T-helper 2 cell treated with Interferon-gamma antibody and Interleukin-4, amounts not matched to agents 5 μg/mL and 100 μg/mL, for 36 hours (primary cell): ENCODE results near the gene IMPA2.
"Not testable (repeated sequence)": the region's sequence is repeated elsewhere in the genome, so short reads cannot be mapped to it uniquely, and the experiment has no call there.

Experiments used
- DNase-seq: peaks from one replicate; pipeline ENCODE4 v3.0.0; 2021; ENCODE audit warnings: low spot score
- H3K27ac Mint-ChIP-seq: one replicate; pipeline ENCODE4 v1.8.0; 2021; ENCODE audit warnings: mild to moderate bottlenecking, mixed read lengths
- H3K27me3 Mint-ChIP-seq: one replicate; pipeline ENCODE4 v1.8.0; 2021; ENCODE audit warnings: low read depth, mixed read lengths
- H3K36me3 Mint-ChIP-seq: one replicate; pipeline ENCODE4 v1.8.0; 2021; ENCODE audit warnings: low read depth, mixed read lengths
- H3K4me1 Mint-ChIP-seq: one replicate; pipeline ENCODE4 v1.8.0; 2021; ENCODE audit warnings: low read depth, mixed read lengths
- H3K4me3 Mint-ChIP-seq: one replicate; pipeline ENCODE4 v1.8.0; 2022; ENCODE audit warnings: mild to moderate bottlenecking, moderate library complexity, mixed read lengths
- H3K9me3 Mint-ChIP-seq: one replicate; pipeline ENCODE4 v1.8.0; 2021; ENCODE audit warnings: mixed read lengths

Gene IMPA2

GRCh38 chr18:11953113-11953512 is 28.2 kb upstream of the IMPA2 start:
- no peaks in the 10 kb centered on the region for H3K36me3 Mint-ChIP-seq
- H3K4me3 Mint-ChIP-seq = no peak overlapping the region
- H3K27ac Mint-ChIP-seq = no peak overlapping the region
- no peak for DNase-seq
- peaks cover 1% of the 10 kb centered on the region for H3K4me1 Mint-ChIP-seq
- peaks cover 14% of the 10 kb centered on the region for H3K9me3 Mint-ChIP-seq
- no peaks in the 10 kb centered on the region for H3K27me3 Mint-ChIP-seq

GRCh38 chr18:11955239-11956029 is 25.9 kb upstream of the IMPA2 start:
- DNase-seq = no peak
- H3K27ac Mint-ChIP-seq = no peak overlapping the region
- H3K27me3 Mint-ChIP-seq = no peaks in the 10 kb centered on the region
- no peak overlapping the region for H3K4me3 Mint-ChIP-seq
- peaks cover 14% of the 10 kb centered on the region for H3K9me3 Mint-ChIP-seq
- peaks cover 1% of the 10 kb centered on the region for H3K4me1 Mint-ChIP-seq
- H3K36me3 Mint-ChIP-seq = no peaks in the 10 kb centered on the region

GRCh38 chr18:11956371-11957308 is 24.7 kb upstream of the IMPA2 start:
- Mint-ChIP-seq H3K36me3 (no peaks in the 10 kb centered on the region), H3K9me3 (peaks cover 14% of the 10 kb centered on the region), H3K27ac (no peak overlapping the region), H3K27me3 (no peaks in the 10 kb centered on the region), H3K4me1 (peaks cover 1% of the 10 kb centered on the region), H3K4me3 (no peak overlapping the region)
- DNase-seq = no peak

- Mint-ChIP-seq H3K9me3 (peaks cover 14% of the 10 kb centered on the region), H3K27ac (no peak overlapping the region), H3K4me1 (peaks cover 1% of the 10 kb centered on the region), H3K36me3 (no peaks in the 10 kb centered on the region), H3K4me3 (no peak overlapping the region), H3K27me3 (peaks cover 2% of the 10 kb centered on the region)
- DNase-seq = no peak
Observed at GRCh38 chr18:11957636-11958035, 23.7 kb upstream of the IMPA2 start.

- peaks cover 14% of the 10 kb centered on the region for H3K9me3 Mint-ChIP-seq
- not testable (repeated sequence) for H3K36me3 Mint-ChIP-seq, H3K27me3 Mint-ChIP-seq, H3K27ac Mint-ChIP-seq, H3K4me3 Mint-ChIP-seq, DNase-seq, H3K4me1 Mint-ChIP-seq
Observed at GRCh38 chr18:11959651-11960050, 21.7 kb upstream of the IMPA2 start.

GRCh38 chr18:11960743-11961380 is 20.4 kb upstream of the IMPA2 start:
- Mint-ChIP-seq H3K4me3 (no peak overlapping the region), H3K9me3 (peaks cover 14% of the 10 kb centered on the region), H3K27ac (no peak overlapping the region), H3K36me3 (no peaks in the 10 kb centered on the region), H3K27me3 (peaks cover 7% of the 10 kb centered on the region), H3K4me1 (no peaks in the 10 kb centered on the region)
- DNase-seq = no peak

- H3K36me3 Mint-ChIP-seq = no peaks in the 10 kb centered on the region
- H3K9me3 Mint-ChIP-seq = peaks cover 3% of the 10 kb centered on the region
- DNase-seq = no peak
- H3K4me3 Mint-ChIP-seq = no peak overlapping the region
- peaks cover 7% of the 10 kb centered on the region for H3K27me3 Mint-ChIP-seq
- H3K4me1 Mint-ChIP-seq = no peaks in the 10 kb centered on the region
- H3K27ac Mint-ChIP-seq = no peak overlapping the region
Observed at GRCh38 chr18:11962597-11962996, 18.7 kb upstream of the IMPA2 start.

- no peaks in the 10 kb centered on the region for H3K4me1 Mint-ChIP-seq
- no peak overlapping the region for H3K27ac Mint-ChIP-seq
- H3K4me3 Mint-ChIP-seq = no peak overlapping the region
- H3K9me3 Mint-ChIP-seq = no peaks in the 10 kb centered on the region
- H3K27me3 Mint-ChIP-seq = peaks cover 7% of the 10 kb centered on the region
- H3K36me3 Mint-ChIP-seq = no peaks in the 10 kb centered on the region
- no peak for DNase-seq
Observed at GRCh38 chr18:11963991-11964484, 17.3 kb upstream of the IMPA2 start.

GRCh38 chr18:11969904-11970835 is 11.1 kb upstream of the IMPA2 start:
- H3K27ac Mint-ChIP-seq = no peak overlapping the region
- no peaks in the 10 kb centered on the region for H3K9me3 Mint-ChIP-seq
- no peaks in the 10 kb centered on the region for H3K27me3 Mint-ChIP-seq

GRCh38 chr18:11970836-11971226 is 10.5 kb upstream of the IMPA2 start:
- not testable (repeated sequence) for H3K9me3 Mint-ChIP-seq, H3K36me3 Mint-ChIP-seq, DNase-seq, H3K4me3 Mint-ChIP-seq, H3K4me1 Mint-ChIP-seq, H3K27ac Mint-ChIP-seq, H3K27me3 Mint-ChIP-seq

More at GRCh38 chr18:11969904-11970835, 11.1 kb upstream of the IMPA2 start:
- Mint-ChIP-seq H3K4me3 (no peak overlapping the region), H3K4me1 (no peaks in the 10 kb centered on the region), H3K36me3 (no peaks in the 10 kb centered on the region)
- no peak for DNase-seq

GRCh38 chr18:11972371-11973174 is 8.7 kb upstream of the IMPA2 start:
- Mint-ChIP-seq H3K27me3 (no peaks in the 10 kb centered on the region), H3K4me1 (no peaks in the 10 kb centered on the region), H3K9me3 (no peaks in the 10 kb centered on the region), H3K4me3 (no peak overlapping the region), H3K36me3 (no peaks in the 10 kb centered on the region), H3K27ac (no peak overlapping the region)
- DNase-seq = no peak

- Mint-ChIP-seq H3K4me1 (peaks cover 2% of the 10 kb centered on the region), H3K36me3 (no peaks in the 10 kb centered on the region), H3K27me3 (no peaks in the 10 kb centered on the region), H3K9me3 (no peaks in the 10 kb centered on the region), H3K4me3 (no peak overlapping the region), H3K27ac (no peak overlapping the region)
- DNase-seq = no peak
Observed at GRCh38 chr18:11974741-11975325, 6.5 kb upstream of the IMPA2 start.
